ENCODE results near the gene CCNDBP1. TPM values are rescaled to one million over a fixed set of nuclear protein-coding genes. Genes with fewer than 3 reads are reported as not detected.
"Not testable (repeated sequence)": the region's sequence is repeated elsewhere in the genome, so short reads cannot be mapped to it uniquely, and the experiment has no call there.

CCNDBP1 gene
- total and polyA plus RNA-seq, 3 donors from 2014 or later = 60.5 to 83.6 (median 63.7) TPM

GRCh38 chr15:43190178-43190577 lies 5.0 kb downstream of the CCNDBP1 start:
- intact Hi-C loops (cut with DNase I; ENCODE audit: low total_unique reads) = no loop called here

GRCh38 chr15:43193710-43194109 lies 8.5 kb downstream of the CCNDBP1 start:
- intact Hi-C loops (cut with DNase I; ENCODE audit: low total_unique reads) = no loop called here
- no peak for DNase-seq
- Histone ChIP-seq H3K27ac (no peak overlapping the region), H3K36me3 (ENCODE audit: low read depth, missing control alignments) (no peaks in the 10 kb centered on the region), H3K4me3 (no peak overlapping the region), H3K4me1 (no peaks in the 10 kb centered on the region), H3K9me3 (no peaks in the 10 kb centered on the region), H3K27me3 (no peaks in the 10 kb centered on the region)
- TF ChIP-seq POLR2A (IDR thresholded peaks at IDR 0.05) (no peak), CTCF (IDR thresholded peaks at IDR 0.05) (no peak)
- WGBS, 2 donors = 90% methylated on average over 2 of the region's 2 CpGs

More at GRCh38 chr15:43190178-43190577, 5.0 kb downstream of the CCNDBP1 start:
- 81% methylated on average over 1 of the region's 1 CpG for WGBS, 2 donors
- H3K36me3 ChIP-seq (ENCODE audit: low read depth, missing control alignments) = no peaks in the 10 kb centered on the region
- H3K27me3 ChIP-seq = no peaks in the 10 kb centered on the region
- H3K27ac ChIP-seq = no peak overlapping the region
- H3K4me1 ChIP-seq = peaks cover 9% of the 10 kb centered on the region
- H3K4me3 ChIP-seq = no peak overlapping the region
- TF ChIP-seq POLR2A (IDR thresholded peaks at IDR 0.05) = no peak
- TF ChIP-seq CTCF (IDR thresholded peaks at IDR 0.05) = no peak
- H3K9me3 ChIP-seq = no peaks in the 10 kb centered on the region
- peak; percentile 25 for DNase-seq

GRCh38 chr15:43194795-43195194 lies 9.6 kb downstream of the CCNDBP1 start:
- TF ChIP-seq POLR2A (IDR thresholded peaks at IDR 0.05) = no peak
- no peak overlapping the region for H3K27ac ChIP-seq
- intact Hi-C loops (cut with DNase I; ENCODE audit: low total_unique reads) = no loop called here
- H3K36me3 ChIP-seq (ENCODE audit: low read depth, missing control alignments) = no peaks in the 10 kb centered on the region
- H3K27me3 ChIP-seq = no peaks in the 10 kb centered on the region
- no peaks in the 10 kb centered on the region for H3K4me1 ChIP-seq
- DNase-seq = no peak
- no peak overlapping the region for H3K4me3 ChIP-seq
- H3K9me3 ChIP-seq = no peaks in the 10 kb centered on the region
- 80 to 93% methylated on average over 2 of the region's 2 CpGs for WGBS, 2 donors

GRCh38 chr15:43196760-43197548 lies 11.8 kb downstream of the CCNDBP1 start:
- Histone ChIP-seq H3K4me3 (no peak overlapping the region), H3K27me3 (no peaks in the 10 kb centered on the region), H3K27ac (no peak overlapping the region), H3K36me3 (ENCODE audit: low read depth, missing control alignments) (no peaks in the 10 kb centered on the region), H3K4me1 (no peaks in the 10 kb centered on the region), H3K9me3 (no peaks in the 10 kb centered on the region)
- TF ChIP-seq POLR2A (IDR thresholded peaks at IDR 0.05) = no peak
- TF ChIP-seq CTCF (IDR thresholded peaks at IDR 0.05) = no peak
- intact Hi-C loops (cut with DNase I; ENCODE audit: low total_unique reads) = no loop called here
- 86 to 94% methylated on average over 10 of the region's 10 CpGs for WGBS, 2 donors
- no peak for DNase-seq

- H3K36me3 ChIP-seq (ENCODE audit: low read depth, missing control alignments); H3K27ac ChIP-seq; H3K4me1 ChIP-seq; DNase-seq; H3K9me3 ChIP-seq; intact Hi-C loops (cut with DNase I; ENCODE audit: low total_unique reads); H3K27me3 ChIP-seq; H3K4me3 ChIP-seq: not testable (repeated sequence)
- WGBS, 2 donors = 87 to 91% methylated on average over 3 of the region's 3 CpGs
These were observed 12.6 kb downstream of the CCNDBP1 start for GRCh38 chr15:43197773-43198172.

GRCh38 chr15:43198556-43198955 lies 13.4 kb downstream of the CCNDBP1 start:
- H3K27me3 ChIP-seq; DNase-seq; H3K36me3 ChIP-seq (ENCODE audit: low read depth, missing control alignments); H3K4me3 ChIP-seq; H3K9me3 ChIP-seq; H3K4me1 ChIP-seq; H3K27ac ChIP-seq; intact Hi-C loops (cut with DNase I; ENCODE audit: low total_unique reads): not testable (repeated sequence)
- 83 to 97% methylated on average over 4 of the region's 4 CpGs for WGBS, 2 donors

Measured in testis (tissue), 3 donors.